Keratinocyte (primary cell): Measurements from ENCODE around the gene TNS4. TPM values are rescaled to one million over a fixed set of nuclear protein-coding genes. Genes with fewer than 3 reads are reported as not detected.

Experiments used
- DNase-seq: peaks from one replicate; pipeline ENCODE4 v3.0.0-alpha.2; 2011; ENCODE audit warnings: low read depth, missing footprints, low spot score
- FAIRE-seq: peaks from 2 replicates; lab custom pipeline; 2011; peaks lifted over from hg19 to GRCh38; lab: Jason Lieb, UNC
- H2AFZ ChIP-seq: 2 replicates; pipeline ENCODE4 v1.6.0; 2012; ENCODE audit warnings: low read length, control low read depth, inconsistent platforms; ENCODE audit not compliant: control insufficient read depth
- H3K27ac ChIP-seq: 2 replicates; pipeline ENCODE4 v1.5.1; 2011; ENCODE audit warnings: low read length; ENCODE audit not compliant: control insufficient read depth, insufficient read depth
- H3K27me3 ChIP-seq: 3 replicates; pipeline ENCODE4 v1.6.0; 2011; ENCODE audit warnings: low read length; ENCODE audit not compliant: control insufficient read depth, insufficient read depth; ENCODE audit errors: extremely low read depth
- H3K36me3 ChIP-seq, 2 experiments: 2 replicates in 1 of 2; 3 replicates in 1 of 2; pipeline ENCODE4 v1.5.1; 2011; ENCODE audit warnings: low read length in 2 of 2, mild to moderate bottlenecking in 1 of 2; ENCODE audit not compliant: control insufficient read depth in 2 of 2, insufficient read depth in 2 of 2; ENCODE audit errors: extremely low read depth in 1 of 2
- H3K4me1 ChIP-seq: 3 replicates; pipeline ENCODE4 v1.5.1; 2011; ENCODE audit warnings: low read length; ENCODE audit not compliant: control insufficient read depth, insufficient read depth; ENCODE audit errors: extremely low read depth
- H3K4me2 ChIP-seq: 3 replicates; pipeline ENCODE4 v1.6.0; 2011; ENCODE audit warnings: low read depth, low read length; ENCODE audit not compliant: control insufficient read depth, insufficient read depth; ENCODE audit errors: extremely low read depth
- H3K4me3 ChIP-seq, 3 experiments: fragments of 200-600 bp in 1 of 3; sonication (generic) in 1 of 3; 2 replicates in 2 of 3; 3 replicates in 1 of 3; pipeline ENCODE4 v1.5.1; 2011 to 2016; ENCODE audit warnings: low read length in 3 of 3, mild to moderate bottlenecking in 3 of 3, control low read depth in 2 of 3, inconsistent platforms in 1 of 3, low read depth in 1 of 3, mixed read lengths in 1 of 3, mixed run types in 1 of 3, moderate library complexity in 1 of 3; ENCODE audit not compliant: control insufficient read depth in 2 of 3, insufficient read depth in 2 of 3; ENCODE audit errors: extremely low read depth in 1 of 3
- H3K79me2 ChIP-seq: 2 replicates; pipeline ENCODE4 v1.6.0; 2012; ENCODE audit warnings: low read length; ENCODE audit not compliant: control insufficient read depth, insufficient read depth
- H3K9ac ChIP-seq: 3 replicates; pipeline ENCODE4 v1.6.0; 2011; ENCODE audit warnings: low read length; ENCODE audit not compliant: control insufficient read depth, insufficient read depth; ENCODE audit errors: extremely low read depth
- H3K9me1 ChIP-seq: 3 replicates; pipeline ENCODE4 v1.6.0; 2011; ENCODE audit warnings: low read length; ENCODE audit not compliant: control insufficient read depth, insufficient read depth; ENCODE audit errors: extremely low read depth
- H3K9me3 ChIP-seq: 2 replicates; pipeline ENCODE4 v1.5.1; 2012; ENCODE audit warnings: low read depth, low read length; ENCODE audit not compliant: control insufficient read depth
- H4K20me1 ChIP-seq: 3 replicates; pipeline ENCODE4 v1.6.0; 2011; ENCODE audit warnings: low read length; ENCODE audit not compliant: control insufficient read depth, insufficient read depth; ENCODE audit errors: extremely low read depth
- EZH2 ChIP-seq: IDR thresholded peaks from one replicate; pipeline ENCODE4 v1.6.1; 2012; ENCODE audit warnings: inconsistent platforms, mild to moderate bottlenecking, low read length, moderate library complexity
- dilution Hi-C: fragments of 300-500 bp; cut with MboI; formaldehyde crosslinking; loops from one replicate; pipeline ENCODE4 v1.7.0; 2020; ENCODE audit warnings: low sequenced_read_pairs; ENCODE audit not compliant: extremely low pct_ligation_motif_present
- polyA plus RNA-seq, 5 experiments: library from polyadenylated mRNA; depleted of rRNA in 3 of 5; stranded (reverse) in 3 of 5; stranded (forward) in 1 of 5; unstranded in 1 of 5; fragments of >200 nt; gene quantifications; 1 replicate in 1 of 5; 2 replicates in 3 of 5; 3 replicates in 1 of 5; pipeline versions ENCODE4 v1.2.1 to v1.2.3, GENCODE V29; 2011 to 2012; ENCODE audit warnings: missing spikeins in 2 of 5, low read depth in 1 of 5, low replicate concordance in 1 of 5
- TF ChIP-seq, protein P1 (sequence below), 3 experiments: IDR thresholded peaks in 1 of 3; conservative IDR thresholded peaks in 1 of 3; optimal IDR thresholded peaks in 1 of 3; 2 replicates in 2 of 3; 3 replicates in 1 of 3; pipeline versions ENCODE3 to v1.5.1; 2011; ENCODE audit warnings: low read length in 3 of 3, mild to moderate bottlenecking in 3 of 3, moderate library complexity in 2 of 3, control low read depth in 1 of 3, inconsistent platforms in 1 of 3; ENCODE audit not compliant: insufficient read depth in 2 of 3; ENCODE audit errors: extremely low read depth in 1 of 3

TNS4 gene
- polyA plus RNA-seq, 1 donor (not counting 4 experiments of a cell fraction or from before 2014, with no cell fraction given), result 160 TPM

- Histone ChIP-seq H3K36me3 (no peaks in the 10 kb centered on the region), H3K79me2 (no peaks in the 10 kb centered on the region), H3K9me3 (no peaks in the 10 kb centered on the region), H3K9me1 (peaks cover under 1% of the 10 kb centered on the region), H2AFZ (no peak overlapping the region), H3K9ac (peak overlapping the region; percentile 45), H3K4me3 (no peak overlapping the region), H4K20me1 (no peaks in the 10 kb centered on the region), H3K27ac (peak overlapping the region; percentile 71), H3K4me1 (peaks cover 44% of the 10 kb centered on the region), H3K4me2 (peak overlapping the region; percentile 72), H3K27me3 (no peaks in the 10 kb centered on the region)
- no peak for TF ChIP-seq EZH2
- TF ChIP-seq, protein P1, sequence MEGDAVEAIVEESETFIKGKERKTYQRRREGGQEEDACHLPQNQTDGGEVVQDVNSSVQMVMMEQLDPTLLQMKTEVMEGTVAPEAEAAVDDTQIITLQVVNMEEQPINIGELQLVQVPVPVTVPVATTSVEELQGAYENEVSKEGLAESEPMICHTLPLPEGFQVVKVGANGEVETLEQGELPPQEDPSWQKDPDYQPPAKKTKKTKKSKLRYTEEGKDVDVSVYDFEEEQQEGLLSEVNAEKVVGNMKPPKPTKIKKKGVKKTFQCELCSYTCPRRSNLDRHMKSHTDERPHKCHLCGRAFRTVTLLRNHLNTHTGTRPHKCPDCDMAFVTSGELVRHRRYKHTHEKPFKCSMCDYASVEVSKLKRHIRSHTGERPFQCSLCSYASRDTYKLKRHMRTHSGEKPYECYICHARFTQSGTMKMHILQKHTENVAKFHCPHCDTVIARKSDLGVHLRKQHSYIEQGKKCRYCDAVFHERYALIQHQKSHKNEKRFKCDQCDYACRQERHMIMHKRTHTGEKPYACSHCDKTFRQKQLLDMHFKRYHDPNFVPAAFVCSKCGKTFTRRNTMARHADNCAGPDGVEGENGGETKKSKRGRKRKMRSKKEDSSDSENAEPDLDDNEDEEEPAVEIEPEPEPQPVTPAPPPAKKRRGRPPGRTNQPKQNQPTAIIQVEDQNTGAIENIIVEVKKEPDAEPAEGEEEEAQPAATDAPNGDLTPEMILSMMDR (optimal IDR thresholded peaks at IDR 0.05 in 1 of 3, IDR thresholded peaks at IDR 0.05 in 1 of 3, conservative IDR thresholded peaks at IDR 0.05 in 1 of 3; ENCODE audit: extremely low read depth in 1 of 3, insufficient read depth in 2 of 3, low read length in 3 of 3), result no peak
- dilution Hi-C loops, result no loop called here
- no peak for DNase-seq
- no peak for FAIRE-seq
These were observed 40.6 kb upstream of the TNS4 start for GRCh38 chr17:40541873-40542557.

GRCh38 chr17:40541060-40541872 is 39.8 kb upstream of the TNS4 start:
- TF ChIP-seq, protein P1 (optimal IDR thresholded peaks at IDR 0.05 in 1 of 3, IDR thresholded peaks at IDR 0.05 in 1 of 3, conservative IDR thresholded peaks at IDR 0.05 in 1 of 3; ENCODE audit: extremely low read depth in 1 of 3, insufficient read depth in 2 of 3, low read length in 3 of 3), result no peak
- TF ChIP-seq EZH2, result no peak

More at GRCh38 chr17:40541060-40541872, 39.8 kb upstream of the TNS4 start:
- FAIRE-seq (peak; percentile 48), DNase-seq (no peak)
- H3K4me1 ChIP-seq, result peaks cover 51% of the 10 kb centered on the region
- no peak overlapping the region for H2AFZ ChIP-seq
- no peak overlapping the region for H3K9ac ChIP-seq
- no peaks in the 10 kb centered on the region for H3K79me2 ChIP-seq
- no peaks in the 10 kb centered on the region for H3K36me3 ChIP-seq
- no peaks in the 10 kb centered on the region for H3K9me3 ChIP-seq
- H3K27me3 ChIP-seq, result no peaks in the 10 kb centered on the region
- H3K9me1 ChIP-seq, result no peaks in the 10 kb centered on the region
- H3K4me2 ChIP-seq, result no peak overlapping the region
- H3K4me3 ChIP-seq, result no peak overlapping the region
- no peak overlapping the region for H3K27ac ChIP-seq
- dilution Hi-C loops, result no loop called here
- H4K20me1 ChIP-seq, result no peaks in the 10 kb centered on the region
